ENCODE results near the gene PRPF39. TPM values are rescaled to one million over a fixed set of nuclear protein-coding genes. Genes with fewer than 3 reads are reported as not detected.

Gene PRPF39
- total and polyA plus RNA-seq, 2 of the 13 experiments (the other 11 are each of a cell fraction or from before 2014, with no cell fraction given) = 44.2 to 65.0 TPM

DNA sequence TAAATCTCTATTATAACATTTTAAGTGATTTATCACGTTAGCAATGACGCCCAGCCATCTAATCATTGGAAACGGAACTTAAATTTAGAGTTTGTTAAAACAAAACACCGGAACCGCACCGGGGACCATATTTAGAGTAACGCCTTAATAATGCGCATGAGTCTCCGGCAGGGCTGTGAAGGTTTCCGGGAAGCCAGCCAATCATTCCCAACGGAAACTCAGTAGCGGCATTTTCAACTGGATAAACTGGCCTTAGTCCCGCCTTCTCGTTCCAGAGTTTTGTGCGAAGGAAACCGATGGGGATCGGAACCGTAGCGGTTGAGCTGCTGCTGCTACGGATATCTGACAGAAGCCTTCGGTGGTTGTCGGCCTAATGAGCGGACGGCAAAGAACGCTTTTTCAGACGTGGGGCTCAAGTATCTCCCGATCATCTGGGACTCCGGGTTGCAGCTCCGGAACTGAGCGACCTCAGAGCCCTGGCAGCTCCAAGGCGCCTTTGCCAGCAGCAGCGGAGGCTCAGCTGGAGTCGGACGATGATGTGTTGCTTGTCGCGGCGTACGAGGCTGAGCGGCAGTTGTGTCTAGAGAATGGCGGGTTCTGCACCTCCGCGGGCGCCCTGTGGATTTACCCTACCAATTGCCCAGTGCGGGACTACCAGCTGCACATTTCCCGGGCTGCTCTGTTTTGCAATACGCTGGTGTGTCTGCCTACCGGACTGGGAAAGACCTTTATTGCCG, 51.9 kb downstream of the PRPF39 start, which contains the start of gene FANCM (continued):
- TF ChIP-seq, protein P1, sequence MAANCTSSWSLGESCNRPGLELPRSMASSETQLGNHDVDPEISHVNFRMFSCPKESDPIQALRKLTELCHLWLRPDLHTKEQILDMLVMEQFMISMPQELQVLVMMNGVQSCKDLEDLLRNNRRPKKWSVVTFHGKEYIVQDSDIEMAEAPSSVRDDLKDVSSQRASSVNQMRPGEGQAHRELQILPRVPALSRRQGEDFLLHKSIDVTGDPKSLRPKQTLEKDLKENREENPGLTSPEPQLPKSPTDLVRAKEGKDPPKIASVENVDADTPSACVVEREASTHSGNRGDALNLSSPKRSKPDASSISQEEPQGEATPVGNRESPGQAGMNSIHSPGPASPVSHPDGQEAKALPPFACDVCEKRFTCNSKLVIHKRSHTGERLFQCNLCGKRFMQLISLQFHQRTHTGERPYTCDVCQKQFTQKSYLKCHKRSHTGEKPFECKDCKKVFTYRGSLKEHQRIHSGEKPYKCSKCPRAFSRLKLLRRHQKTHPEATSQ (CRISPR knock-in tag; IDR thresholded peaks at IDR 0.05; ENCODE audit: borderline replicate concordance) = no peak
- TF ChIP-seq YEATS2 (CRISPR knock-in tag; IDR thresholded peaks at IDR 0.05; ENCODE audit: borderline replicate concordance) = peak; percentile 76; the same call in 1 of the 2 replicates
- TF ChIP-seq ZNF274 (CRISPR knock-in tag; IDR thresholded peaks at IDR 0.05) = 0 out of 2 replicates have a peak, but pooled peaks have one; percentile 65
- TF ChIP-seq ZZZ3 (CRISPR knock-in tag; IDR thresholded peaks at IDR 0.05; ENCODE audit: borderline replicate concordance) = no peak
- TF ChIP-seq KLF16 (CRISPR knock-in tag; IDR thresholded peaks at IDR 0.05) = peak in 1 of 2 experiments; percentile 84; a peak in 1 of 4 replicates
- TF ChIP-seq ZNF614 (CRISPR knock-in tag; IDR thresholded peaks at IDR 0.05; ENCODE audit: borderline replicate concordance) = peak; percentile 90
- no peak for TF ChIP-seq SP1 (IDR thresholded peaks at IDR 0.05)
- TF ChIP-seq SP1 (CRISPR knock-in tag; IDR thresholded peaks at IDR 0.05) = no peak
- TF ChIP-seq, protein P2, sequence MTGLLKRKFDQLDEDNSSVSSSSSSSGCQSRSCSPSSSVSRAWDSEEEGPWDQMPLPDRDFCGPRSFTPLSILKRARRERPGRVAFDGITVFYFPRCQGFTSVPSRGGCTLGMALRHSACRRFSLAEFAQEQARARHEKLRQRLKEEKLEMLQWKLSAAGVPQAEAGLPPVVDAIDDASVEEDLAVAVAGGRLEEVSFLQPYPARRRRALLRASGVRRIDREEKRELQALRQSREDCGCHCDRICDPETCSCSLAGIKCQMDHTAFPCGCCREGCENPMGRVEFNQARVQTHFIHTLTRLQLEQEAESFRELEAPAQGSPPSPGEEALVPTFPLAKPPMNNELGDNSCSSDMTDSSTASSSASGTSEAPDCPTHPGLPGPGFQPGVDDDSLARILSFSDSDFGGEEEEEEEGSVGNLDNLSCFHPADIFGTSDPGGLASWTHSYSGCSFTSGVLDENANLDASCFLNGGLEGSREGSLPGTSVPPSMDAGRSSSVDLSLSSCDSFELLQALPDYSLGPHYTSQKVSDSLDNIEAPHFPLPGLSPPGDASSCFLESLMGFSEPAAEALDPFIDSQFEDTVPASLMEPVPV (CRISPR knock-in tag; IDR thresholded peaks at IDR 0.05) = peak; percentile 61; the same call in 1 of the 2 replicates
- TF ChIP-seq CEBPB (IDR thresholded peaks at IDR 0.05; ENCODE audit: borderline replicate concordance, low read depth, low read length) = 0 out of 2 replicates have a peak, but pooled peaks have one; percentile 13
- TF ChIP-seq ZNF607 (CRISPR knock-in tag; IDR thresholded peaks at IDR 0.05; ENCODE audit: borderline replicate concordance) = 0 out of 2 replicates have a peak, but pooled peaks have one; percentile 37
- TF ChIP-seq FOXM1 (CRISPR knock-in tag; IDR thresholded peaks at IDR 0.05) = no peak
- TF ChIP-seq NKX3-1 (CRISPR knock-in tag; IDR thresholded peaks at IDR 0.05) = peak; percentile 29; the same call in 1 of the 2 replicates
- TF ChIP-seq ZNF816 (CRISPR knock-in tag; IDR thresholded peaks at IDR 0.05; ENCODE audit: borderline replicate concordance) = no peak
- TF ChIP-seq IRF2 (CRISPR knock-in tag; IDR thresholded peaks at IDR 0.05) = peak; percentile 12; the same call in 1 of the 2 replicates
- TF ChIP-seq ZNF282 (IDR thresholded peaks at IDR 0.05; ENCODE audit: partially characterized antibody) = no peak
- no peak for TF ChIP-seq NONO (IDR thresholded peaks at IDR 0.05)
- peak; percentile 80 for TF ChIP-seq NONO (CRISPR knock-in tag; conservative IDR thresholded peaks at IDR 0.05)
- no peak for TF ChIP-seq ZNF570 (CRISPR knock-in tag; IDR thresholded peaks at IDR 0.05; ENCODE audit: borderline replicate concordance)
- no peak for TF ChIP-seq ZNF431 (CRISPR knock-in tag; IDR thresholded peaks at IDR 0.05; ENCODE audit: borderline replicate concordance, low read depth)
- TF ChIP-seq MIXL1 (CRISPR knock-in tag; IDR thresholded peaks at IDR 0.05) = peak; percentile 96
- no peak for TF ChIP-seq ZC3H4 (CRISPR knock-in tag; IDR thresholded peaks at IDR 0.05; ENCODE audit: borderline replicate concordance)
- no peak for TF ChIP-seq ZNF644 (CRISPR knock-in tag; IDR thresholded peaks at IDR 0.05; ENCODE audit: low read depth)
- TF ChIP-seq GABPA (IDR thresholded peaks at IDR 0.05; ENCODE audit: low read depth, low read length) = peak; percentile 78
- TF ChIP-seq GABPA (CRISPR knock-in tag; IDR thresholded peaks at IDR 0.05; ENCODE audit: low read depth) = peak; percentile 99
- TF ChIP-seq ZKSCAN1 (IDR thresholded peaks at IDR 0.05; ENCODE audit: low read length) = no peak
- TF ChIP-seq SP2 (CRISPR knock-in tag; IDR thresholded peaks at IDR 0.05) = peak; percentile 86
- TF ChIP-seq, protein P3, sequence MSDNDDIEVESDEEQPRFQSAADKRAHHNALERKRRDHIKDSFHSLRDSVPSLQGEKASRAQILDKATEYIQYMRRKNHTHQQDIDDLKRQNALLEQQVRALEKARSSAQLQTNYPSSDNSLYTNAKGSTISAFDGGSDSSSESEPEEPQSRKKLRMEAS (IDR thresholded peaks at IDR 0.05) = peak; percentile 55
- no peak for TF ChIP-seq KLF12 (CRISPR knock-in tag; IDR thresholded peaks at IDR 0.05; ENCODE audit: borderline replicate concordance)
- TF ChIP-seq MXD4 (CRISPR knock-in tag; IDR thresholded peaks at IDR 0.05) = peak; percentile 75
- 0 out of 2 replicates have a peak, but pooled peaks have one; percentile 17 for TF ChIP-seq GFI1 (CRISPR knock-in tag; IDR thresholded peaks at IDR 0.05; ENCODE audit: borderline replicate concordance)

Measured in HepG2 (cell line).